ENCODE results near the gene TMEM145. TPM values are rescaled to one million over a fixed set of nuclear protein-coding genes. Genes with fewer than 3 reads are reported as not detected.

The TMEM145 gene
- total RNA-seq, 2 donors from 2014 or later, result 0.94 TPM; not detected in 1

DNA sequence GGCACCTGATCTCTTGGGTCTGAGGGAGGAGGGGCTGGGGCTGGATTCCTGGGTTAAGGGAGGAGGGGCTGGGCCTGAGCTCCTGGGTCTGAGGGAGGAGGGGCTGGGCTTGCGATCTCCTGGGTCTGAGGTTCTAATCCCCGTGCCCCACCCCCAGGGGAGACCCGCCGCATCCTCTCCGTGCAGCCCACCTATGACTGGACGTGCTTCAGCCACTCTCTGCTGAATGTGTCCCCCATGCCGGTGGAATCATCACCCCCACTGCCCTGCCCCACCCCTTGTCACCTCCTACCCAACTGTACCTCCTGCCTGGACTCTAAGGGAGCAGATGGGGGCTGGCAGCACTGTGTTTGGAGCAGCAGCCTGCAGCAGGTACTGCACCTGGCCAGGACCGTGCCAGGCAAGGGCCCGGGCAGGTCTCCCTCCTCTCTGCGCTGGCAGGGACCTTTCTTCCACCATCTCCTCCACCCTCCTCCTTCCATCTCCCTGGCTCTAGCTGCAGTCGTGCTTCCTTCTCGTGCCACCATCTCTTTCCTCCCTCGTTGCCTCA is 49.9 kb downstream of the TMEM145 start:
- H3K36me3 ChIP-seq, result peaks cover 33% of the 10 kb centered on the region
- H3K4me1 ChIP-seq, result peaks cover 3 to 26% of the 10 kb centered on the region in 2 donors

DNA sequence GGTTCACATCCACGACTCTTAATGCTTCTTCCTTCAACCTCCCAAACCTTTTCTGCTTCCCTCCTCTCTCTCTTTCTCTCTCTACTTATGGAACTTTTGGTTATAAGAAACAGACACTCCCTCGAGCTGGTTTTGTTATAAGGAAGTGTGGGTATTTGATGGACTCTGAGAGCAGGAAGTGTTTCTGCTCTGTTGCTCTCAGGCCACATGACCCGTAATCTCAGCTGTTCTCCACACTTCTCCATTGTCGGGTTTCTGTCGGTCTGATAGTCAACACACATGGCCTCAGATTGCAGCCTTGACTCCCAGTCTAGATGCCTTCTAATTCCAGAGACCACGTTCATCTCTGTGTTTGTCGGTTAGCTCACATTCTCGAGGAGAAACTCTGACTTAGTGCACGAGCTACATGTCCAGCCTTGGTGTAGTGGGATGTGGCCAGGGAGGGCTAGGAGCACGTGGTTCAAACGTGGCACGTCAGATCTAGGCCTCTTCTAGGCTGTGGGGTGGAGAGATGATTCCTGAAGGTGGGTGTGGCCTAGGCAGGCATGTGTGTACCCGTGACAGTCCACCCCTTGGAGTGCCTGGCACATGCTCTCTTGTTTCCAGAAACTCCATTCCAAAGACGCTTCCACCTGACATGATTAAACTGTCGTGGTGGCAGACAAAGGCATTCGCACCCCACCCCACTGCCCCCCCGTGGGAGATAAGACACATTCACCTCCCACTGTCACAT is 50.7 kb downstream of the TMEM145 start:
- H3K4me1 ChIP-seq, result peaks cover 3 to 26% of the 10 kb centered on the region in 2 donors
- H3K27ac ChIP-seq, result no peak overlapping the region
- peaks cover 31% of the 10 kb centered on the region for H3K36me3 ChIP-seq
- H3K4me3 ChIP-seq, result no peak overlapping the region
- no peak for DNase-seq (ENCODE audit: low spot score)
- TF ChIP-seq, protein P1, sequence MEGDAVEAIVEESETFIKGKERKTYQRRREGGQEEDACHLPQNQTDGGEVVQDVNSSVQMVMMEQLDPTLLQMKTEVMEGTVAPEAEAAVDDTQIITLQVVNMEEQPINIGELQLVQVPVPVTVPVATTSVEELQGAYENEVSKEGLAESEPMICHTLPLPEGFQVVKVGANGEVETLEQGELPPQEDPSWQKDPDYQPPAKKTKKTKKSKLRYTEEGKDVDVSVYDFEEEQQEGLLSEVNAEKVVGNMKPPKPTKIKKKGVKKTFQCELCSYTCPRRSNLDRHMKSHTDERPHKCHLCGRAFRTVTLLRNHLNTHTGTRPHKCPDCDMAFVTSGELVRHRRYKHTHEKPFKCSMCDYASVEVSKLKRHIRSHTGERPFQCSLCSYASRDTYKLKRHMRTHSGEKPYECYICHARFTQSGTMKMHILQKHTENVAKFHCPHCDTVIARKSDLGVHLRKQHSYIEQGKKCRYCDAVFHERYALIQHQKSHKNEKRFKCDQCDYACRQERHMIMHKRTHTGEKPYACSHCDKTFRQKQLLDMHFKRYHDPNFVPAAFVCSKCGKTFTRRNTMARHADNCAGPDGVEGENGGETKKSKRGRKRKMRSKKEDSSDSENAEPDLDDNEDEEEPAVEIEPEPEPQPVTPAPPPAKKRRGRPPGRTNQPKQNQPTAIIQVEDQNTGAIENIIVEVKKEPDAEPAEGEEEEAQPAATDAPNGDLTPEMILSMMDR (IDR thresholded peaks at IDR 0.05), result no peak
- no peaks in the 10 kb centered on the region for H3K9me3 ChIP-seq
- no peaks in the 10 kb centered on the region for H3K27me3 ChIP-seq

More for the DNA sequence above, 49.9 kb downstream of the TMEM145 start:
- no peaks in the 10 kb centered on the region for H3K9me3 ChIP-seq
- no peak overlapping the region for H3K4me3 ChIP-seq
- TF ChIP-seq, protein P1 (IDR thresholded peaks at IDR 0.05), result no peak
- no peaks in the 10 kb centered on the region for H3K27me3 ChIP-seq
- DNase-seq (ENCODE audit: low spot score), result no peak
- no peak overlapping the region for H3K27ac ChIP-seq

DNA sequence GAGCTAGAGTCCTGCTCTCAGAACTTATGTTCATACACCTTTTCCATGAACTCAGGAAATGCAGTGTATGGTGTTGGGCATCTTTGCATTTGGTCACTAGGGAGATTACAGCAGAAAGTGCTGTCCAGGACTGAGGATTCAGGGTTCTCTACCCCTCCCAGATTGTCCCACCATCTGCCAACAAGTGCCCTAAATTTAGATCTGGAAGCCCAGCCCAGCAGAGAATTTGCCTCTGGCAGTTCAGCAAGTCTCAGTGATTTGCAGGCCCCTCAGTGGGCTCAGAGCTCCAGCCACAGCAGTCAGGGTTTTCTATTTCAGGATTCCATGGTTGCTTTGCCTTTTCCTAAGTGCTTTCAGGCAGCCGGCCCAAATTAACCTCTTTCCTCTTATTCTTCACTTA is 53.6 kb downstream of the TMEM145 start:
- Histone ChIP-seq H3K4me3 (no peak overlapping the region), H3K4me1 (peaks cover 3 to 26% of the 10 kb centered on the region in 2 donors), H3K27ac (peak overlapping the region; percentile 55 to 59), H3K9me3 (no peaks in the 10 kb centered on the region), H3K27me3 (no peaks in the 10 kb centered on the region), H3K36me3 (peaks cover 21% of the 10 kb centered on the region)
- TF ChIP-seq, protein P1 (IDR thresholded peaks at IDR 0.05), result no peak
- no peak for DNase-seq (ENCODE audit: low spot score)

DNA sequence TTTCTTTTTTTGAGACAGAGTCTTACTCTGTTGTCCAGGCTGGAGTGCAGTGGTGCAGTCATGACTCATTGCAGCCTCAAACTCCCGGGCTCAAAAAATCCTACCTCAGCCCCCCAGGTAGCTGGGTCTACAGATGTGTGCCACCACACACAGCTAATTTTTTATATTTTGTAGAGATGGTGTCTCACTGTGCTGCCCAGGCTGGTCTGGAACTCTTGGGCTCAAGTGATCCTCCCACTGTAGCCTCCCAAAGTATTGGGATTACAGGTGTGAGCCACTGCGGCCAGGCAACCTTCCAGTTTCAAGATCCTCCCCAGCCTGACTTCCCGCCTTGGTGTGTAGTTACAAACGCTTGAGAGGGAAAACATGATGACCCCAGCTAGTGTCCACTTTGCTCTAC is 54.8 kb downstream of the TMEM145 start:
- DNase-seq (ENCODE audit: low spot score), result no peak
- TF ChIP-seq, protein P1 (IDR thresholded peaks at IDR 0.05), result no peak
- Histone ChIP-seq H3K27ac (no peak overlapping the region), H3K4me3 (no peak overlapping the region), H3K9me3 (no peaks in the 10 kb centered on the region), H3K27me3 (no peaks in the 10 kb centered on the region), H3K4me1 (peaks cover 3 to 26% of the 10 kb centered on the region in 2 donors), H3K36me3 (peaks cover 14% of the 10 kb centered on the region)

DNA sequence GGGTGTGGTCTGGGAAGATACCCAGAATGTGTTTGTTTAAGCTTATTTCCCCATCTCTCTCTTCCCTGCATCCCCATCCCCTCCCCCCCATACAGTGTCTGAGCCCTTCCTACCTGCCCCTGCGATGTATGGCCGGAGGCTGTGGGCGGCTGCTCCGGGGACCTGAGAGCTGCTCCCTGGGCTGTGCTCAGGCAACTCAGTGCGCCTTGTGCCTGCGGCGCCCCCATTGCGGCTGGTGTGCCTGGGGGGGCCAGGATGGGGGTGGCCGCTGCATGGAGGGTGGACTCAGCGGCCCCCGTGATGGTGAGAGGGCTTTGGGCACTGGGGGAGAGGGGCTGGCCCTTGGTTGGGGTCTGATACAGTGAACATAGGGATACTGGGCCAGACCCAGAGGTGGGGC is 55.3 kb downstream of the TMEM145 start:
- H3K4me3 ChIP-seq, result no peak overlapping the region
- peaks cover 3 to 26% of the 10 kb centered on the region in 2 donors for H3K4me1 ChIP-seq
- H3K9me3 ChIP-seq, result no peaks in the 10 kb centered on the region
- H3K27me3 ChIP-seq, result no peaks in the 10 kb centered on the region
- DNase-seq (ENCODE audit: low spot score), result no peak
- no peak overlapping the region for H3K27ac ChIP-seq
- peaks cover 9% of the 10 kb centered on the region for H3K36me3 ChIP-seq
- TF ChIP-seq, protein P1 (IDR thresholded peaks at IDR 0.05), result no peak

All from right atrium auricular region (tissue), 2 donors.